GM18907 (cell line): ENCODE measurements around the gene SH2D4B.
"Not testable (repeated sequence)": the region's sequence is repeated elsewhere in the genome, so short reads cannot be mapped to it uniquely, and the experiment has no call there.

Experiments
- ATAC-seq: cut with Tn5 transposase; IDR thresholded peaks from one replicate; pipeline ENCODE4 v1.9.1; 2021; ENCODE audit warnings: mild to moderate bottlenecking, moderate library complexity; ENCODE audit not compliant: unreplicated experiment

SH2D4B gene

GRCh38 chr10:80523773-80524172, 13.9 kb upstream of the SH2D4B start:
- ATAC-seq: no peak

GRCh38 chr10:80524190-80524909, 13.4 kb upstream of the SH2D4B start:
- ATAC-seq: no peak

- ATAC-seq: no peak
Measured at GRCh38 chr10:80526218-80526617, 11.5 kb upstream of the SH2D4B start.

GRCh38 chr10:80526742-80527141, 11.0 kb upstream of the SH2D4B start:
- no peak for ATAC-seq

GRCh38 chr10:80528185-80528700, 9.5 kb upstream of the SH2D4B start:
- ATAC-seq: no peak

GRCh38 chr10:80528901-80529300, 8.8 kb upstream of the SH2D4B start:
- no peak for ATAC-seq

- ATAC-seq: no peak
Measured at GRCh38 chr10:80529604-80530003, 8.1 kb upstream of the SH2D4B start.

- peak; percentile 68 for ATAC-seq
Measured at GRCh38 chr10:80530251-80530650, 7.5 kb upstream of the SH2D4B start.

- no peak for ATAC-seq
Measured at GRCh38 chr10:80530816-80531215, 6.9 kb upstream of the SH2D4B start.

GRCh38 chr10:80532571-80532970, 5.1 kb upstream of the SH2D4B start:
- ATAC-seq: no peak

GRCh38 chr10:80534059-80534458, 3.6 kb upstream of the SH2D4B start:
- ATAC-seq: not testable (repeated sequence)

- ATAC-seq: not testable (repeated sequence)
Measured at GRCh38 chr10:80534646-80535045, 3.1 kb upstream of the SH2D4B start.

- peak; percentile 90 for ATAC-seq
Measured at GRCh38 chr10:80535671-80536360, 1.9 kb upstream of the SH2D4B start.

GRCh38 chr10:80536361-80536835, 1.3 kb upstream of the SH2D4B start:
- no peak for ATAC-seq

GRCh38 chr10:80537086-80537735, 491 bp upstream of the SH2D4B start:
- no peak for ATAC-seq

- ATAC-seq: no peak
Measured at GRCh38 chr10:80538481-80539185, 931 bp downstream of the SH2D4B start.

- peak; percentile 37 for ATAC-seq
Measured at GRCh38 chr10:80539421-80540031, 1.8 kb downstream of the SH2D4B start.

- no peak for ATAC-seq
Measured at GRCh38 chr10:80540136-80540535, 2.4 kb downstream of the SH2D4B start.

GRCh38 chr10:80540618-80540980, 2.9 kb downstream of the SH2D4B start:
- no peak for ATAC-seq

GRCh38 chr10:80540981-80541750, 3.5 kb downstream of the SH2D4B start:
- peak; percentile 69 for ATAC-seq
